A549 treated with DMSO at 1 μM for 4 hours (cell line): ENCODE results near the gene DISP3. TPM values are rescaled to one million over a fixed set of nuclear protein-coding genes. Genes with fewer than 3 reads are reported as not detected.

Experiments
- total RNA-seq: library from RNA; stranded (reverse); fragments of 200-300 nt; extraction: Qiagen RNA extraction; gene quantifications from 5 replicates; pipeline ENCODE4 v1.2.3, GENCODE V29; 2022; ENCODE audit warnings: low read depth

The DISP3 gene, protein sequence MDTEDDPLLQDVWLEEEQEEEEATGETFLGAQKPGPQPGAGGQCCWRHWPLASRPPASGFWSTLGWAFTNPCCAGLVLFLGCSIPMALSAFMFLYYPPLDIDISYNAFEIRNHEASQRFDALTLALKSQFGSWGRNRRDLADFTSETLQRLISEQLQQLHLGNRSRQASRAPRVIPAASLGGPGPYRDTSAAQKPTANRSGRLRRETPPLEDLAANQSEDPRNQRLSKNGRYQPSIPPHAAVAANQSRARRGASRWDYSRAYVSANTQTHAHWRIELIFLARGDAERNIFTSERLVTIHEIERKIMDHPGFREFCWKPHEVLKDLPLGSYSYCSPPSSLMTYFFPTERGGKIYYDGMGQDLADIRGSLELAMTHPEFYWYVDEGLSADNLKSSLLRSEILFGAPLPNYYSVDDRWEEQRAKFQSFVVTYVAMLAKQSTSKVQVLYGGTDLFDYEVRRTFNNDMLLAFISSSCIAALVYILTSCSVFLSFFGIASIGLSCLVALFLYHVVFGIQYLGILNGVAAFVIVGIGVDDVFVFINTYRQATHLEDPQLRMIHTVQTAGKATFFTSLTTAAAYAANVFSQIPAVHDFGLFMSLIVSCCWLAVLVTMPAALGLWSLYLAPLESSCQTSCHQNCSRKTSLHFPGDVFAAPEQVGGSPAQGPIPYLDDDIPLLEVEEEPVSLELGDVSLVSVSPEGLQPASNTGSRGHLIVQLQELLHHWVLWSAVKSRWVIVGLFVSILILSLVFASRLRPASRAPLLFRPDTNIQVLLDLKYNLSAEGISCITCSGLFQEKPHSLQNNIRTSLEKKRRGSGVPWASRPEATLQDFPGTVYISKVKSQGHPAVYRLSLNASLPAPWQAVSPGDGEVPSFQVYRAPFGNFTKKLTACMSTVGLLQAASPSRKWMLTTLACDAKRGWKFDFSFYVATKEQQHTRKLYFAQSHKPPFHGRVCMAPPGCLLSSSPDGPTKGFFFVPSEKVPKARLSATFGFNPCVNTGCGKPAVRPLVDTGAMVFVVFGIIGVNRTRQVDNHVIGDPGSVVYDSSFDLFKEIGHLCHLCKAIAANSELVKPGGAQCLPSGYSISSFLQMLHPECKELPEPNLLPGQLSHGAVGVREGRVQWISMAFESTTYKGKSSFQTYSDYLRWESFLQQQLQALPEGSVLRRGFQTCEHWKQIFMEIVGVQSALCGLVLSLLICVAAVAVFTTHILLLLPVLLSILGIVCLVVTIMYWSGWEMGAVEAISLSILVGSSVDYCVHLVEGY (N-terminal part only)
- 0.18 to 0.24 TPM (median 0.21 TPM) in 5 replicates for total RNA-seq

GRCh38 chr1:11478571-11479374 is at the start of gene DISP3:
DISP3 (plus strand) TSS chr1:11479155; CDS start chr1:11500993, 21,838 bp downstream.

Other genes with a start within 250 kb of the DISP3 start
- gene MTOR, start 216.6 kb upstream of the DISP3 start, total RNA-seq = 12.1 to 17.0 TPM (median 15.2 TPM) in 5 replicates
- 16.2 to 18.3 TPM (median 17.8 TPM) in 5 replicates for gene UBIAD1, start 206.0 kb upstream of the DISP3 start, total RNA-seq
- 7.6 to 9.4 TPM (median 9.2 TPM) in 5 replicates for gene FBXO2, start 175.3 kb downstream of the DISP3 start, total RNA-seq
- gene FBXO44, start 175.7 kb downstream of the DISP3 start, total RNA-seq = 13.9 to 17.8 TPM (median 17.2 TPM) in 5 replicates
- 5.8 to 9.2 TPM (median 8.8 TPM) in 5 replicates for gene FBXO6, start 185.0 kb downstream of the DISP3 start, total RNA-seq
- gene MAD2L2, start 202.0 kb downstream of the DISP3 start, total RNA-seq = 46.3 to 55.1 TPM (median 49.4 TPM) in 5 replicates
- 0.09 to 0.23 TPM (median 0.17 TPM) in 5 replicates for gene DRAXIN, start 212.6 kb downstream of the DISP3 start, total RNA-seq